ENCODE measurements around the gene ANKRD29.

GRCh38 chr18:23575309-23575651 is 87.4 kb downstream of the ANKRD29 start:
- no peak for TF ChIP-seq CBX5 (IDR thresholded peaks at IDR 0.05; ENCODE audit: low read depth)
- no peak for TF ChIP-seq NFIC (IDR thresholded peaks at IDR 0.05; ENCODE audit: low read depth, low read length)
- TF ChIP-seq, protein P1, sequence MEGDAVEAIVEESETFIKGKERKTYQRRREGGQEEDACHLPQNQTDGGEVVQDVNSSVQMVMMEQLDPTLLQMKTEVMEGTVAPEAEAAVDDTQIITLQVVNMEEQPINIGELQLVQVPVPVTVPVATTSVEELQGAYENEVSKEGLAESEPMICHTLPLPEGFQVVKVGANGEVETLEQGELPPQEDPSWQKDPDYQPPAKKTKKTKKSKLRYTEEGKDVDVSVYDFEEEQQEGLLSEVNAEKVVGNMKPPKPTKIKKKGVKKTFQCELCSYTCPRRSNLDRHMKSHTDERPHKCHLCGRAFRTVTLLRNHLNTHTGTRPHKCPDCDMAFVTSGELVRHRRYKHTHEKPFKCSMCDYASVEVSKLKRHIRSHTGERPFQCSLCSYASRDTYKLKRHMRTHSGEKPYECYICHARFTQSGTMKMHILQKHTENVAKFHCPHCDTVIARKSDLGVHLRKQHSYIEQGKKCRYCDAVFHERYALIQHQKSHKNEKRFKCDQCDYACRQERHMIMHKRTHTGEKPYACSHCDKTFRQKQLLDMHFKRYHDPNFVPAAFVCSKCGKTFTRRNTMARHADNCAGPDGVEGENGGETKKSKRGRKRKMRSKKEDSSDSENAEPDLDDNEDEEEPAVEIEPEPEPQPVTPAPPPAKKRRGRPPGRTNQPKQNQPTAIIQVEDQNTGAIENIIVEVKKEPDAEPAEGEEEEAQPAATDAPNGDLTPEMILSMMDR (IDR thresholded peaks at IDR 0.05 in 2 of 3, conservative IDR thresholded peaks at IDR 0.05 in 1 of 3; ENCODE audit: control insufficient read depth in 2 of 3, extremely low read depth in 1 of 3, insufficient read depth in 1 of 3, low read depth in 3 of 3, low read length in 3 of 3) = no peak
- TF ChIP-seq SREBF2 (IDR thresholded peaks at IDR 0.05; ENCODE audit: low read length) = no peak
- TF ChIP-seq EZH2 (IDR thresholded peaks at IDR 0.05; ENCODE audit: borderline replicate concordance, control insufficient read depth, low read depth, low read length) = no peak
- no peak for TF ChIP-seq POU2F2 (IDR thresholded peaks at IDR 0.05; ENCODE audit: borderline replicate concordance, low read depth, low read length)
- TF ChIP-seq RB1 (IDR thresholded peaks at IDR 0.05; ENCODE audit: borderline replicate concordance) = no peak
